ENCODE results near the gene IGLL5. TPM values are rescaled to one million over a fixed set of nuclear protein-coding genes. Genes with fewer than 3 reads are reported as not detected.

The IGLL5 gene
- total RNA-seq, 1 donor from 2014 or later: not detected

GRCh38 chr22:22922954-22923319, 35.3 kb downstream of the IGLL5 start:
- Mint-ChIP-seq H3K27me3 (ENCODE audit: low read depth) (peaks cover 44% of the 10 kb centered on the region), H3K9me3 (no peaks in the 10 kb centered on the region), H3K27ac (no peak overlapping the region), H3K36me3 (no peaks in the 10 kb centered on the region), H3K4me3 (no peak overlapping the region), H3K4me1 (peaks cover 5% of the 10 kb centered on the region)
- no peak for DNase-seq (ENCODE audit: low spot score in 2 of 2, unreplicated experiment in 2 of 2)
- no peak for TF ChIP-seq CTCF (IDR thresholded peaks at IDR 0.05; ENCODE audit: unreplicated experiment)

- H3K27ac Mint-ChIP-seq: no peak overlapping the region
- peaks cover 44% of the 10 kb centered on the region for H3K27me3 Mint-ChIP-seq (ENCODE audit: low read depth)
- H3K36me3 Mint-ChIP-seq: no peaks in the 10 kb centered on the region
- no peak for TF ChIP-seq CTCF (IDR thresholded peaks at IDR 0.05; ENCODE audit: unreplicated experiment)
- no peaks in the 10 kb centered on the region for H3K9me3 Mint-ChIP-seq
- H3K4me1 Mint-ChIP-seq: peaks cover 8% of the 10 kb centered on the region
- DNase-seq (ENCODE audit: low spot score in 2 of 2, unreplicated experiment in 2 of 2): no peak
- H3K4me3 Mint-ChIP-seq: no peak overlapping the region
These were observed 35.8 kb downstream of the IGLL5 start for GRCh38 chr22:22923379-22923778.

DNA sequence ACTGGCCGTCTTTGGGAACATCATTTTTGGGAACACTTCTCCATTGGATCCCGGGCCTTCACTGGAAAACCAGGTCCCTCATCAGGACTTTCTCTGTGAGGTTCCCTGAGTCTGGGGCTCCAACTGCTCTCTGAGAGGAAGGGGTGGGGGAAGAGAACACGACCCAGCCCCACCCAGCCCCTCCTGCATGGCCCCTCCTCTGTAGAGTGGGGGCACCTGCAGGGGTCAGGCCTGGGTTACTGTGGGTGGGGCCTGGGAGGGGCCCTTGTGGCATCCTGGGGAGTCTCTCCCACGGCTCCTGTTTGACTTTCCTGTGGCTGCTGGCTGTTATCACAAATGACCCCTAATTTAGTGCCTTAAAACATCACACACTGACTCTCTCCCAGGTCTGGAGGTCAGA, 36.3 kb downstream of the IGLL5 start:
- H3K4me1 Mint-ChIP-seq: peaks cover 14% of the 10 kb centered on the region
- H3K27me3 Mint-ChIP-seq (ENCODE audit: low read depth): peaks cover 43% of the 10 kb centered on the region
- H3K4me3 Mint-ChIP-seq: no peak overlapping the region
- TF ChIP-seq CTCF (IDR thresholded peaks at IDR 0.05; ENCODE audit: unreplicated experiment): no peak
- DNase-seq (ENCODE audit: low spot score in 2 of 2, unreplicated experiment in 2 of 2): no peak
- H3K36me3 Mint-ChIP-seq: no peaks in the 10 kb centered on the region
- no peaks in the 10 kb centered on the region for H3K9me3 Mint-ChIP-seq
- no peak overlapping the region for H3K27ac Mint-ChIP-seq

- Mint-ChIP-seq H3K4me3 (no peak overlapping the region), H3K27ac (no peak overlapping the region), H3K9me3 (no peaks in the 10 kb centered on the region), H3K4me1 (peaks cover 14% of the 10 kb centered on the region), H3K36me3 (no peaks in the 10 kb centered on the region), H3K27me3 (ENCODE audit: low read depth) (peaks cover 41% of the 10 kb centered on the region)
- DNase-seq (ENCODE audit: low spot score in 2 of 2, unreplicated experiment in 2 of 2): no peak
- no peak for TF ChIP-seq CTCF (IDR thresholded peaks at IDR 0.05; ENCODE audit: unreplicated experiment)
These were observed 36.9 kb downstream of the IGLL5 start for GRCh38 chr22:22924369-22925145.

DNA sequence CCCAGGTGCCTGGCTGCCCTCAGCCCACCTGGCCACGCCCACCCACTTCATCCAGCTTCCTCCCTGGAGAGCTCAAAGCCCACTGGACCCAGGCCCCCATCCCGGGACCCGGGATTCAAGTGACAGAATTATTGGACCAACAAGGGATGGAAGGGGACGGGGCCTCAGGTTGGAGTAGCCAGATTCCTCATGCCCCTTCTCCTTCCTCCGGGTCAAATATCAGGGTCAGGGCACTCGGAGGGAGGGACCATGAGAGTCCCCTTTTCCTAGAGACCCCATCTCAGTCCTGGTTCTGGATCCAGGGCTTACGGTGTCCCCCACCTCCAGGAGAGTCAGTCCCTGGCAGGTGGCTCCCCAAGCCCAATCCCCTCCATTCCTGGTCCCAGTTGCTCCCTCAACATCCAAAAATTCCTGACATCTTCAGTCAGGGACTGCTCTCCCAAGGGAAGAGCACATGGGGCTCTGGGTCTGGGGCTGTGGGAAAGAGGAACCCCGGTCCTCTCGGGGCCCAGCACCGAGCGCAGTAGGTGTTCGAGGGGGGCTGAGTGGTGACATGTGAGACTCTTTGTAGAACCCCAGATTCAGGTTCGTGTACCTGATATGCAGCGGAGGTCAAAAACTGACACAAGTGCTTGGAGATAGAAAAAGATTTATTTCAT, 37.7 kb downstream of the IGLL5 start:
- TF ChIP-seq CTCF (IDR thresholded peaks at IDR 0.05; ENCODE audit: unreplicated experiment): no peak
- no peak for DNase-seq (ENCODE audit: low spot score in 2 of 2, unreplicated experiment in 2 of 2)
- Mint-ChIP-seq H3K36me3 (no peaks in the 10 kb centered on the region), H3K4me3 (no peak overlapping the region), H3K27ac (no peak overlapping the region), H3K4me1 (peaks cover 14% of the 10 kb centered on the region), H3K9me3 (no peaks in the 10 kb centered on the region), H3K27me3 (ENCODE audit: low read depth) (peaks cover 37% of the 10 kb centered on the region)

Measured in mesothelial cell of epicardium (in vitro differentiated cells).